Hepatocyte (in vitro differentiated cells): ENCODE data around the gene PRMT1.

Experiments
- CTCF ChIP-seq: fragments of 200-600 bp; sonication (generic); IDR thresholded peaks from 2 replicates; pipeline ENCODE4 v1.5.1; 2016; ENCODE audit warnings: antibody characterized with exemption, mild to moderate bottlenecking; ENCODE audit not compliant: poor library complexity
- EZH2phosphoT487 ChIP-seq: fragments of 200-600 bp; sonication (generic); IDR thresholded peaks from one replicate; pipeline ENCODE4 v1.6.1; 2018; ENCODE audit warnings: antibody characterized with exemption, mild to moderate bottlenecking, low read depth, moderate library complexity; ENCODE audit not compliant: unreplicated experiment, severe bottlenecking

- TF ChIP-seq CTCF (no peak), EZH2phosphoT487 (no peak)
These were observed 21.3 kb upstream of the PRMT1 start for GRCh38 chr19:49655570-49656455.
